Lower lobe of right lung (tissue), 2 donors: Measurements from ENCODE around the gene MYBPHL. TPM values are rescaled to one million over a fixed set of nuclear protein-coding genes. Genes with fewer than 3 reads are reported as not detected.

ENCODE experiments used
- ATAC-seq, 2 donors: fragments of 200-7000 bp; cut with Tn5 transposase; one replicate each; pipeline ENCODE4 v1.9.1; 2020 to 2022; ENCODE audit warnings: mild to moderate bottlenecking in 2 of 2, moderate library complexity in 2 of 2
- DNase-seq: peaks from one replicate; pipeline ENCODE4 v3.0.0-alpha.2; 2020
- H3K27ac ChIP-seq: fragments of 200-600 bp; one replicate; pipeline ENCODE4 v1.8.0; 2022
- H3K27me3 ChIP-seq: fragments of 200-600 bp; one replicate; pipeline ENCODE4 v1.8.0; 2022; ENCODE audit warnings: low read depth
- H3K36me3 ChIP-seq: fragments of 200-600 bp; one replicate; pipeline ENCODE4 v1.8.0; 2022; ENCODE audit warnings: mild to moderate bottlenecking
- H3K4me1 ChIP-seq: fragments of 200-600 bp; one replicate; pipeline ENCODE4 v1.8.0; 2022
- H3K4me3 ChIP-seq: fragments of 200-600 bp; one replicate; pipeline ENCODE4 v1.8.0; 2022; ENCODE audit warnings: mild to moderate bottlenecking
- H3K9me3 ChIP-seq: fragments of 200-600 bp; one replicate; pipeline ENCODE4 v1.8.0; 2022
- intact Hi-C: fragments of 100-400 bp; cut with DNase I; formaldehyde crosslinking; loops from one replicate; pipeline ENCODE4 v1.11.0; 2022
- total RNA-seq: library from RNA; stranded (reverse); fragmentation: NEBNext Ultra II Directional; extraction: Animal tissue kit (Norgen Biotek cat#: 25700); gene quantifications from one replicate; pipeline ENCODE4 v1.2.1, GENCODE V29; 2021
- TF ChIP-seq, protein P1 (sequence below): fragments of 200-600 bp; IDR thresholded peaks from one replicate; pipeline ENCODE4 v1.8.0; 2022; ENCODE audit warnings: antibody characterized with exemption, mild to moderate bottlenecking
- donor health status: DM: no; HTN: yes; CAD: no; lungs with severe emphysema.

Gene MYBPHL
- total RNA-seq, 1 donor from 2014 or later, result 2.8 TPM

DNA sequence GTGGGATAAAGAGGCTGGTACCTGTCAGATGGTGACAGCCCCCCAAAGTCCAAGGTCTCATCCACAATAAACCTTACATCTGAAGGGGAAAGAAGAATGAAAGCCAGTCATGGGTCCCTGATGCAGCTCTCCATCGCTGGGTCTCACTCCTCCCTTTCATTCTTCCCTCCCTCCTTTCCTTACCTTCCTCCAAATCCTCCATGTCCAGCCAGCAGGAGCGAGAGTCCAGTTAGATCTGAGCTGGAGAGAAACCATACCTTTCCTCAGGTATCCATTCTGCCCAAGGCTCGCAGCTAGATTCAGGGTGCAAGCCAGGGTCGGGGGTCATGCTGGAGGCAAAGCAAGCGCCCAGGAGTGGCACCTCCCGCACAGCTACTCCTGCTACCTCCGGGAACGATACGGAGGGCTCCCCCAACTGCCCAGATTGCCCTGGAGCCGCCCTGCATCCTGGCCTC lies 24.3 kb downstream of the MYBPHL start:
- H3K27me3 ChIP-seq, result no peaks in the 10 kb centered on the region
- H3K4me1 ChIP-seq, result peaks cover 31% of the 10 kb centered on the region
- TF ChIP-seq, protein P1, sequence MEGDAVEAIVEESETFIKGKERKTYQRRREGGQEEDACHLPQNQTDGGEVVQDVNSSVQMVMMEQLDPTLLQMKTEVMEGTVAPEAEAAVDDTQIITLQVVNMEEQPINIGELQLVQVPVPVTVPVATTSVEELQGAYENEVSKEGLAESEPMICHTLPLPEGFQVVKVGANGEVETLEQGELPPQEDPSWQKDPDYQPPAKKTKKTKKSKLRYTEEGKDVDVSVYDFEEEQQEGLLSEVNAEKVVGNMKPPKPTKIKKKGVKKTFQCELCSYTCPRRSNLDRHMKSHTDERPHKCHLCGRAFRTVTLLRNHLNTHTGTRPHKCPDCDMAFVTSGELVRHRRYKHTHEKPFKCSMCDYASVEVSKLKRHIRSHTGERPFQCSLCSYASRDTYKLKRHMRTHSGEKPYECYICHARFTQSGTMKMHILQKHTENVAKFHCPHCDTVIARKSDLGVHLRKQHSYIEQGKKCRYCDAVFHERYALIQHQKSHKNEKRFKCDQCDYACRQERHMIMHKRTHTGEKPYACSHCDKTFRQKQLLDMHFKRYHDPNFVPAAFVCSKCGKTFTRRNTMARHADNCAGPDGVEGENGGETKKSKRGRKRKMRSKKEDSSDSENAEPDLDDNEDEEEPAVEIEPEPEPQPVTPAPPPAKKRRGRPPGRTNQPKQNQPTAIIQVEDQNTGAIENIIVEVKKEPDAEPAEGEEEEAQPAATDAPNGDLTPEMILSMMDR, result no peak
- no peaks in the 10 kb centered on the region for H3K36me3 ChIP-seq
- H3K27ac ChIP-seq, result peak overlapping the region; percentile 91
- H3K4me3 ChIP-seq, result peak overlapping the region; percentile 77
- DNase-seq, result no peak
- intact Hi-C loops, result no loop called here
- ATAC-seq, result no peak
- H3K9me3 ChIP-seq, result no peaks in the 10 kb centered on the region

DNA sequence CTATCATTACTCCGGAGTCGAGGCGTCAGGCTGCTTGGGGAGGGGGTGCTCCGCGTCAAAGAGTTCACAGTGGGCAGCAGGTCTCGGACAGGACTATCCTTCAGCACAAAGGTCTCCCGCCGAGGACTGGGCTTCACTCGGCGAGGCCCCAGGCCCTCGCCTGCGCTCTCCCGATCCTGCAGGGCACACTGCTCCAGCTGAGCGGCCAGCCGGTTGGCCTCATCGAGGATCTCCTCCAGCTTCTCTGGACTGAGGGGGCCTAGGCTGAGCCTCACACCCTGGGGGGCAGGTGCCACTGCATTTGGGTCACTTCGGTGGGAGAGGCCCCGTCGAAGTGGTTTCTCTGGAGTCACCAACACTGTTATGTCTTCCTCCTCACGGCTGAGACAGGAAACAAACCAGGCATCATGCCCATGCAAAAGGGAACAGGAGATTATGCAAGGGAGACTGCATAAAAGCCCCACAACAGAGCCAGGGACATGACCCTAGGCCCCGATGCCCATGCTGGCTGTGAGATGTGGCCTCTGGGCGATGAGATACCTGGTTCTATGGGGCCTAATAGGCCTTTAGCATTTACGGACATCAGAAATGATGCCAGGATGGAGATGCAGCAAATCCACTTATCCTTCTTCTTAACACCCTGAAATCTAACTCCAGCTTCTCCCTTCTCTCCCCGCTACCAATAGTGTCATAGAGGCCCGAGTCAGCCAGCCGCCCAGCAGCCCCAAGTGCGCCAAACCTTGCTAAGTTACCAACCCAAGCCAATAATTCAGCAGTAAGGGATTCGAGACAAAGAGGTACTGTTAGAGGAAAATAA lies 24.9 kb downstream of the MYBPHL start:
- no peaks in the 10 kb centered on the region for H3K36me3 ChIP-seq
- intact Hi-C loops, result no loop called here
- no peaks in the 10 kb centered on the region for H3K27me3 ChIP-seq
- DNase-seq (no peak), ATAC-seq (no peak)
- H3K27ac ChIP-seq, result peak overlapping the region; percentile 64
- peak overlapping the region; percentile 77 for H3K4me3 ChIP-seq
- no peaks in the 10 kb centered on the region for H3K9me3 ChIP-seq
- H3K4me1 ChIP-seq, result peaks cover 38% of the 10 kb centered on the region
- TF ChIP-seq, protein P1, result no peak

DNA sequence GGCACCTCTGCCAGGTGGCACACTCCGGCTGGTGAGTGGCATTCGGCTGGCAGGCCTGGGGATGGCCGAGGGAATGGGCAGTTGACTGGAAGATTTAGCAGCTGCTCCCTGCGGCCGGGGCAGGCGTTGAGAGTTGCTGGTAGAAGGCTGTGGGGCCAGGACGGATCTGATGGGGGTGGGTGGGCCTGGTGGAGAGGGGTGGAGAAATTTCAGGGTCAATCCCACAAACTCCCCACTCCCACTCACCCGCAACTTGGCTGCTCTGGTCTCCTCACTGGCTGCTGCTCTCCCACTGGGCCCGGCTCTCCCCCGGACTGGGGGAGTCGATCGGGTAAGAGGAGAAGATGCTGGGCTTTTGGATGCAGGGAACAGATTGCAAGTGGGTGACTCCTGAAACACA lies 25.9 kb downstream of the MYBPHL start:
- TF ChIP-seq, protein P1, result no peak
- ATAC-seq (no peak), DNase-seq (no peak)
- no peaks in the 10 kb centered on the region for H3K36me3 ChIP-seq
- peaks cover 44% of the 10 kb centered on the region for H3K4me1 ChIP-seq
- no peak overlapping the region for H3K4me3 ChIP-seq
- intact Hi-C loops, result no loop called here
- no peak overlapping the region for H3K27ac ChIP-seq
- no peaks in the 10 kb centered on the region for H3K9me3 ChIP-seq
- no peaks in the 10 kb centered on the region for H3K27me3 ChIP-seq

DNA sequence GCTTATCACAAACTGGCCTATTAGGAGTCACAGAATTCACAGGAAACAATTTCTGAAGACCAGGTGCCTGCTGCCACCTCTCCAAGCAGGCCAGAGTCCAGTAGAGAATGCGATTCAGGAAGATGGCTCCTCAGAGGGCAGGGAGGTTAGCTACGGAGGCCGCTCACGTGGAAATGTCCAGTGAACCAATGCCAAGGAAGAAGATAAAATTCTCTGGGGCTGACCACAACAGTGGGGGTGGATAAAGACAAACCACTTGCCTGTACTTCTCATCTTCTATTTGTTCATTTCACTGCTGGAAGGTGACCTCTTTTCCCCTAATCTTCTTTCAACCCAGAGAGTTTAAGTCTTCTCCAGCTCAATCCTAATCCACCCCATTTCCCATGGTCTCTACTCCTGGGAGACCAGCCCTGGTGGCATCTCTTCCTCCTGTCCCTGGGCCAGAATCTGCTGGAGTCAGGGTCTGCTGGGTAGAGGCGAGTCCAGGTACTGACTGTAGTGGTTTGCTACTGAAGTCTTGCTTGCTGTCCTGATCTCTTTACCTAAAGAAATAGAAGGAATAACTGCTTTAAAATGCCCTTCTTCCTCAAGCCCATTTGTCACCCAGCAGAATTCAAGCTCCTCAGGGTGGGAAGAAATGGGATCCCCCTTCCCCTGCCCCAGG lies 27.1 kb downstream of the MYBPHL start:
- Histone ChIP-seq H3K36me3 (no peaks in the 10 kb centered on the region), H3K4me3 (no peak overlapping the region), H3K27me3 (no peaks in the 10 kb centered on the region), H3K9me3 (no peaks in the 10 kb centered on the region), H3K4me1 (peaks cover 54% of the 10 kb centered on the region), H3K27ac (no peak overlapping the region)
- ATAC-seq (no peak), DNase-seq (no peak)
- intact Hi-C loops, result loop anchor here (10.0 kb wide), 1 partner anchor 125 kb away; no protein-coding TSS in a partner anchor
- TF ChIP-seq, protein P1, result no peak

DNA sequence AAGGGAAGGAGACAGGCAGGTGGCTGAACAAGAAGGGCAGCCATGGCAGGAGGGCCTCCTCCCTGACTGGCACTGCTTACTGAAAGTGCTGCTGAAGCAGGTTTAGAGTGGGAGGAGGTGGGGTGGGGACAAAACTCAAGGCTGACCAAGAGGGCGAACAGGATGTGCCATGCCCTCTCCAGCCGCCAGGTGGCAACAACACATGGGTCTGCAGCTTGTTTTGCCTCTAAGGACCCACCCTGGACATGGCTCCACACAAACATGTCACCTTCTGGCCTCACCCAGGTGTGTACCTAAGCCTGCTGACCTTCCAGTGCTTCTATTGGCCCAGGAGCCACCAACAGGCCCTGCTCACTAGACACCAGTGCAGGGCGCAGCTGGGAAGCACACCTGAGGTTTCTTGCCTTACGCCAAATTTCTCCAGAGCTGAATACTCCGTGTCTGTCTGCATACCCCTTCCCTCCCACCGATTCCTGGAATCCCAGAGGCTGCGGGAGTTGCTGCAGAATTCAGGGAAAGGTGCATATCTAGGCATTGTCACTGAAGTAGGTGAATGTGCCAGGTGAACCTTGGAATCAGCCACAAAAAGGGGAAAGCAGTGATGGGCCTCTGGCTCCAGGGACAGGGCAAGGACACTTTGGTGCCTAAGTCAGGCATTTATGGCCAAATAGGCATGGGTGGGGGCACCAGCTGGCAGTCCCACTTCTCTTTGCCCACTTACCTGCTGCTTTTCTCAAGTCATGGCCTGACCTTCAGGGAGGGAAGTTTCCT lies 29.2 kb downstream of the MYBPHL start:
- peak; percentile 91 for DNase-seq
- H3K27me3 ChIP-seq, result no peaks in the 10 kb centered on the region
- no peaks in the 10 kb centered on the region for H3K36me3 ChIP-seq
- no peak overlapping the region for H3K4me3 ChIP-seq
- H3K27ac ChIP-seq, result peak overlapping the region; percentile 73
- intact Hi-C loops, result loop anchor here (10.0 kb wide), 1 partner anchor 127 kb away; no protein-coding TSS in a partner anchor
- no peaks in the 10 kb centered on the region for H3K9me3 ChIP-seq
- peak; percentile 79 to 87 for ATAC-seq
- peaks cover 45% of the 10 kb centered on the region for H3K4me1 ChIP-seq
- TF ChIP-seq, protein P1, result peak; percentile 90
